GM19025 (cell line): ENCODE data around the gene TMEM51.
A peak's percentile ranks its signal among the peaks of the same experiment; 100 is the strongest.

Source experiments
- ATAC-seq: cut with Tn5 transposase; IDR thresholded peaks from one replicate; pipeline ENCODE4 v1.9.1; 2021; ENCODE audit warnings: mild to moderate bottlenecking, low read depth, moderate library complexity; ENCODE audit not compliant: unreplicated experiment

The TMEM51 gene

DNA sequence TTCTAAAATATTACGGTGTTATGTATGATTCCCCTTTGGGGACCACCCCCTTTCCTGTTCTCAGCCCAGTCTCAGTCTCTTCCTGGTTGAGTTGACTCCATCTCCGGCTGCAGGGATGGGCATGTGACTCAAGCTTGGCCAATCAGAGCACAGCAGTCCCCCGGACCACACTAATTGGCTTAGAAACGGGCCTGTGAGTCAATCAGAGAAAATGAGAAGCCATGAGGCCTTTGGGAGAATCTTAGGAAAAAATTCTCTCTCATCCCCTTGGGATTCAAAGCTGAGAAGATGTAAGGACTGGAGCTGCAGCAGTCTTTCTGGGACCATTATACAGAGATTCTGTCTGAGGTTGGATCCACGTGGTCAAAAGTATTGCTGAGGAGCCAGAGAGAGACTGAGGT lies 82.8 kb downstream of the TMEM51 start:
- ATAC-seq, result no peak

DNA sequence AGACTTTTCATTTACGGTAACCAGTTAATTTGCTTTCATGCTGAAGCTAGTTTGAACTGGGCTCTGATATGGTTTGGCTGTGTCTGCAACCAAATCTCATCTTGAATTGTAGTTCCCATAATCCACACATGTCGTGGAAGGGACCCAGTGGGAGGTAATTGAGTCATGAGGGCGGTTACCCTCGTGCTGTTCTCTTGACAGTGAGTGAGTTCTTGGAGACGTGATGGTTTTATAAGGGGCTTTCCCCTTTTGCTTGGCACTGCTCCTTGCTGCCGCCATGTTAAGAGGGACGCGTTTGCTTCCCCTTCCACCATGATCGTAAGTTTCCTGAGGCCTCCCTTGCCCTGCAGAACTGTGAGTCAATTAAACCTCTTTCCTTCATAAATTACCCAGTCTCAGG lies 83.2 kb downstream of the TMEM51 start:
- no peak for ATAC-seq

DNA sequence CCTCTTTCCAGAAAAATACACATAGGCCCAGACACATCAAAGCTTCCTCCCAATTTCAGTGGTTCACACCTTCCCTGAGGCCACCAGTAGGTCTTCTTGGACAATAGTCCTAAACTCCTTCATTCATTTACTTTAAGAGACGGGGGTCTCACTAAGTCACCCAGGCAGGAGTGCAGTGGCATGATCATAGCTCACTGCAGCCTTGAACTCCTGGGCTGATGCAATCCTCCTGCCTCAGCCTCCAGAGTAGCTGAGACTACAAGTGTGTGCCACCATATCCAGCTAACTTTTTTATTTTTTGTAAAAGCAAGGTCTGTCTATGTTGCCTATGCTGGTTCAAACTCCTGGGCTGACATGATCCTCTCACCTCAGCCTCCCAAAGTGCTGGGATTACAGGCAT lies 85.2 kb downstream of the TMEM51 start:
- no peak for ATAC-seq

DNA sequence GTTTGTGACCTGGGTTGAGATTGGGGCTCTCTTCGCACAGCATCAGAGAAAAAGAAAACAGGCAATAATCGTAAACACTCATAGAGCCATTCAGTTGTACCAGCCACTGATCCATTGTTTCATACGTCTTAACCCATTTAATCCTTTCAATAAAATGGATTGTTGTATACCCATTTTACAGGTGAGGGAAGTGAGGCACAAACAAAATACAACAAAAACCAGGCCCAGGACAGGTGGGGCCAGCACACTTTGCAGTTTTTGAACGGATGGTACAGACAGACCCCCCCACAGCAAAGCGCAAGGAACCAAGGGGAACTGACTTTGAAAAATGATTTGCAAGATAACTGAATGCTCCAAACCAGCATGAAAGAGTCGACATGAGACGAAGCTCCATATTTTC lies 89.2 kb downstream of the TMEM51 start:
- ATAC-seq, result no peak

DNA sequence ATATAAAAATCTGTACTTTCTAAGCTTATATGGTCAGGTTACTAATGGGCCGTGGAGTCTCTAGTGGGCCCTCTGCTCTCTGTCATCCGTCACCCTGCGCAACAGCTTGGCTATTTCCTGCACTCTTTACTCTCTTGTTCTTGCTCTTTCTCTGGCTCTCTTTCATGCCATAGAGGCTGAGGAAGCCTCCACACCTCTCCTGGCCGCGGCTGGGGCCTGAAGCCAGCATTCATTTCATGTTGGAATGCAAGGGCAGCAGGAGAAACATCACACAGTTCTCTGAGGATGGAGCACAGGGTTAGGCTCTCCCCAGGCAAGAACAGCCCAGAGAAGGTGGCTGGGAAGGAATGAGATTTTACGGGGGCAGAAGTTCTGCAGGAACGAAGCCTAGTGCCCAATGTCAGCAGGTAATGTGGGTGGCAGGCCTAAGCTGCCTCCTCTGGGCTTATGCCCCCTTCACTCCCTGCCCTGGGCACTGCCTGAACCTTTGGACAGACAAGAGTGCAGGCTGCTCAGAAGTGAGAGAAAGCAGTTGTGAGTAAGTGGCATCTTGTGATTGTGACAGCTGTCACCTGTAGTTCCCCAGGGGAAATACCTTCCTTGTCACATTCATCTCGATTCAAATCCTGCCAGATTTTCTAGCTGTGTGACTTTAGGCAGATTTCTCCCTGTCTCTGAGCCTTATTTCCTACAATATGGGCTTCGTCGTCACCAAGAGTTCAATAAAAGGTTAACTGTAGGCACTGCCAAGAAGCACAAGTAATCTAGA lies 89.9 kb downstream of the TMEM51 start:
- ATAC-seq, result no peak

DNA sequence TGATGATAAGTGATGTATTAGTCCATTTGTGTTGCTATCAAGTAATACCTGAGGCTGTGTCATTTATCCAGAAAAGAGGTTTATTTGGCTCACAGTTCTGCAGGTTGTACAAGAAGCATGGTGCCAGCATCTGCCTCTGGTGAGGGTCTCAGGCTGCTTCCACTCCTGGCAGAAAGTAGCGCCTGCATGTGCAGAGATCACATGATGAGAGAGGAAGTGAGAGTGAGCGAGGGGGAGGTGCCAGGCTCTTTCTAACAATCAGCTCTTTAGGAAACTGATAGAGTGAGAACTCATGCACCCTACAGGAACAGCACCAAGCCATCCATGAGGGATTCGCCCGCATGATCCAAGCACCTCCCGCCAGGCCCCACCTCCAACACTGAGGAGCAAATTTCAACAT lies 91.3 kb downstream of the TMEM51 start:
- ATAC-seq, result no peak

DNA sequence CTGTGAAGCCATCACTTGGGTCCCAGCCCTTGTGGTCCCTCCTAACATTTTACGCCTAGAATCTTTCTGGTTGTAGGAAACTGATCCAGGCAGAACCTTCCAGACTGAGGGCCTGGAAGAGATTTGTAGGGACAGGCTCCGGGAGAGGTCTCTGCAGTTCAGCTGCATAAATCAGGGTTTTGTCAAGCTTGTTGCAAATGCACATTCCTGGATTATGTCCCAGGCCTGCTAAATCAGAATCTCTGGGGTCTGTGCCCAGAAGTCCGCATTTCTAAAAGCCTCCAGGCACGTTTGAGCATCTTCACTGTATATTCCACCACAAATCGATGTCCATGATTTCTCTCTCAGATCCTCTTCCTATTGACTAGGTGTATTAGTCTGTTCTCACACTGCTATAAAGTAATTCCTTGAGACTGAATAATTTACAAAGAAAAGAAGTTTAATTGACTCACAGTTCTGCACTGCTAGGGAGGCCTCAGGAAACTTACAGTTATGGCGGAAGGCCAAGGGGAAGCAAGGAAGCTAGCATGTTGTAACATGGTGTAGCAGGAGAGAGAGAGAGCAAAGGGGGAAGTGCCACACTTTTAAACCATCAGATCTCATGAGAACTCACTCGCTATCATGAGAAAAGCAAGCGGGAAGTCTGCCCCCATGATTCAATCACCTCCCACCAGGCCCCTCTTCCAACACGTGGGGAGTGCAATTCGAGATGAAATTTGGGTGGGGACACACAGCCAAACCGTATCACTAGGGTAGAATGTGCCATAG lies 92.2 kb downstream of the TMEM51 start:
- no peak for ATAC-seq

DNA sequence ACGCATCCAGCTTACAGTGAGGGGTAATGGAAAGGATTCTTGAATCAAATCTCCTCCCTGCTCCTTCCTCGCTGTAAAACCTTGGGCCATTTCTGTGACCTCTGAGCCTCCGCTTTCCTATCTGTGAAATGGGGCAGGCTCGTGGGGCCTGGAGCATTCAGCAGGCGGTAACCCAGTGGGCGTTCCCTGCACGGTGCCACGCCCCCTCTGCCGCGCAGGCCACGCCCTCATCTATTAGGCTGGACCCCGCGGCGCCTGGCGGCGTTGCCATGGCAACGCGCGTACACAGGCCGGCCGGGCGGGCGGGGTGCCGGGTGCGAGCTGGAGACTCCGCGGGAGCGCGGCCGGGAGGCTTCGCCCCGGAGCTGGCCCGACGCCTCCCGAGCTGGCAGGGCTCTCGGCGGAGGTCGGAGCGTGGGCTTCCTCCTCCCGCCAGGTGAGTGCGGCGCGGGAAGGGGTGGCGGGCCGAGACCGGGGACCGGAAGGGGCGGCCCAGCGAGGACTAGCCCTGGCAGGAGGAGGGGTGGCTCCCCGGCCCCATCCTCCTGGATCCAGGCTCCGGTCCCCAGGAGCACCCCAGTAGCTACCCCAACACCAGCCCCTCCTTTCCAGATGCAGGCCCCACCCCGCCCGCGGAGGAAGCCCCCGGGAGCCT lies 93.5 kb downstream of the TMEM51 start, which contains the start of gene FHAD1:
Gene FHAD1 (plus strand): TSS at position 264 of the 655 bp plus-strand sequence. CDS start 4,562 bp downstream, outside the sequence.
- peak; percentile 68 for ATAC-seq

DNA sequence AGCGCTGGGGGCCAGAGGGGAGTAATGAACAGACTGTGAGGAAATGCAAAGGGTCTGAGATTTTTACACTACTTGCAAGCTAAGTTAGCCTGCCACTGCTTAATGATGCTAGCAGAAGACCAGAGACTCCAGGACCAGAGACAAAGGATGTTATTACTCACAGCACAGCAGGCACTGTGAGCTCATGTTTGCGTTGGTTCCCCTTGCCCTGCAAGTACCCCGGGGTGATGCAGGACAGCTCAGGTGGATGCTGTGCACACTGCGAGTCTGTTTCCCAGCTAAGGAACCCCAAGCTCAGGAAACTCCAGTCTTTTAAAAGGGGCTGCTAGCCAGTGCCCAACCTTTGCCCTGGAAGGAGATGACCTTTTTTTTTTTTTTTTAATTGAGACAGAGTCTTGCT lies 94.7 kb downstream of the TMEM51 start:
- no peak for ATAC-seq

DNA sequence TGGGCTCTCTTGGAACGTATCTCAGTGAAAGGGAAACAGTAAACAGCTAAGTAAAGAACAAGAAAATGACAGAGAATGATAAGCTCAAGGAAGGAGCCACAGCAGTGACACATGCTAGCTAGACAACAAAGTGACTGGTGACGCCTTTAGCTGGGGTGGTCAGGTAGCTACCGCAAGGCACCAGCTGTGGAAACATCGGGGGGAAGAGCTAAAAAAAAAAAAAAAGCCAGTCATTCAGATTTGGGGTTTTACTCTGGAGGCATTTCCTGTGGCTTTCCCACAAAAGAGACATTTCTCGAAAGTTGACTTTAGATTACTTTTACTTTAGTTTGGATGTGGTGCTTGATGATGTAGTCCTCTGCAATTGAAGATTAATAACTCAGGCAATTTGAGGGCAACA lies 95.5 kb downstream of the TMEM51 start:
- no peak for ATAC-seq

DNA sequence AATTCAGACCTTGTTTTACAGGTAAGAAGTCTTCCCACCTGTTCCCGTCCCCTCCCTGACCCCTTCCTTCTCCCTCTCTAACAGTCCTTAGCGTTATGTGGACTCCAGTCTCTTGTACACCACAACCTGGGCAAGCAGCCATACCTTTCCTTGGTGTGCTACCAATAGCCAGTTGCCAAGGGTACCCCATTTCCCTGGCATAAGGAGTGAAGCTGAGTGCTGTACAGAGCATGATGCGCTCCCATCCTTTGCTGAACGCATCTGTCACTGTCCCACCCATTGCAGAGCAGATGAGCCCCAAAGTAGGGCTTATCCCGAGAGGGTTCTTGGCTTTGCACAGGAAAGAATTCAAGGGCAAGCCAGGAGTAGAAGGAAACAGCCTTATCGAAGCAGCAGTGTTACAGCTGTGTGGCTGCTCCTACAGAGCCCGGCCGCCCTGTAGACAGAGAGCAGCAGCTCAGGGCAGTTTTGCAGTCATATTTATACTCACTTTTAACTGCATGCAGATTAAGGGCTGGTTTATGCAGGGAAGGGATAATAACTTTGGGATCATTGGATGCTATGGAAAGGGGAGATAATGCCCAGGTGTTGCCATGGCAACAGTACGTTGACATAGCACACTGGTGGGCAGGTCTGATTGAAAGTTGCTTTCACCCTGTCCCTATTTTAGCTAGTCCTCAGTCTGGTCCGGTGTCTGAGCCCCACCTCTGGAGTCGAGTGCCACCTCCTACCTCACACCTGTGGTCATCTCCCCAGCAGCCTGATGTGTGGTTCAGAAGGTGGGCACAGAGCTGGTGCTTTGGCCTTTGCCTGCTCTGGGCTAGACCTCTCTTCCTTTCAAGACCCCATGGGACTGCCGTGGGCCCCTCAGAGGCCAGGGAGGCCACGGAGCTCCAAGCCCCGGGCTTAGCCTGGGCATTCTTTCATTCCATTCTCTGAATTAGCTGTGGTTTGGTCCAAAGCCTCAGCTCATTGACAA lies 98.6 kb downstream of the TMEM51 start:
- ATAC-seq, result no peak

DNA sequence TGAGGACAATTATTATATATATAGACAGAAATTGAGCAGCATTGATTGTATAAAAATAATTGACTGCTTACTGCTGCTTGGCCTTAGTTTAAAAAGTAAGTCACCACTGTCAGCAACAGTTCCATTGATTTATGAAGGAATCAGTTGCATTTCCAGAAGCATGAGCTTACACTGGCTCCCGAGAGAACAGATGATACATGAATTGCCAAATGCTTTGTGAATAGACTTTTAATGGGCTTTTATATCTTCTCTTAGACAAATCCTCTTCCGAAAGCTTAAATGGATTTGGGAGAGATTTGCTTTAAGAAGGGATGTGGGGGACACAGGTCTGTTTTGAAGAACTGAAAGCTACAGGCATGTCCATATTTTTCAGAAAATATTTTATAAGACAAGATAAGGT lies 101.0 kb downstream of the TMEM51 start:
- no peak for ATAC-seq

DNA sequence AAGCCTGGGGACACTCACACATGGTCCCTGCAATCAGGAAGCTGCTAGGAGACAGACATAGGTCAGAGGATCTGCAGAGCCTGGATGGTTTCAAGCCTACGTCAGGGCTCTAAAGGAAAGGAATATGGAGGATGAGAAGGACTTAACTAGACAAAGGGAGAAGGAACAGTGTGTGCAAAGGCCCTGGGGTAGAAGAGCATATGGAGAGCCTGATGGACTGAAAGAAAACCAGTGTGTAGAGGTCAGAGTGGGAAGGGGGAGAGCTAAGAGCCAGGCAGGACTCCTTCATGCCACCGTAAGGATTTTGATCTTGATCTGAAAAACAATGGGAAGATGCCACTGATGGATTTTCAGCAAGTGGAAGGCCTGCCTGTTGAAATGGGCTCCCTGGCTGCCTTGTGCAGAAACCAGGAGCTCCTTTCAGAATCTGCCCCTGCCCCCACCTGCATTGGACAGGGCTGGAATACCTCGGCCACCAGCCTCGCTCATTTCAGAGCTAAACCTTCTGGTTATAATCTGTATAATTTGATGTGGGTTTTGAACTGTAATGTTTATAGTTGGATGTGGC lies 102.1 kb downstream of the TMEM51 start:
- ATAC-seq, result no peak

DNA sequence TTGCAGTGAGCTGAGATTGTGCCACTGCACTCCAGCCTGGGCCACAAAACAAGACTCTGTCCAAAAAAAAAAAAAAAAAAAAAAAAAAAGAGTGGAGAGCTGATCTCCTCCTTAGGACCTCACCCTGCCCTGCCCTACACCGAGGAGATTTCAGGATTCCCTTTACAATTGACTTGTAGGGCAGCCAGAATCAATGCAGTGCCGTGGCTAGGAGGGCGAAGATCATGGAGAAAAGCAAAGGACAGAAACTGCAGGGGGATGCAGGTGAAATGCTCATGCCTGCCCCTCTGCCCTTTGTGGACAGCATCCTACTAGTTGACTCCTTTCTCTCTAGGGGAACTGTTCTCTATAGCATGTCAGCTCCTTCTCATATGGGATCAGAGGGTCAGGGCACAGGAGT lies 103.0 kb downstream of the TMEM51 start:
- ATAC-seq, result no peak

DNA sequence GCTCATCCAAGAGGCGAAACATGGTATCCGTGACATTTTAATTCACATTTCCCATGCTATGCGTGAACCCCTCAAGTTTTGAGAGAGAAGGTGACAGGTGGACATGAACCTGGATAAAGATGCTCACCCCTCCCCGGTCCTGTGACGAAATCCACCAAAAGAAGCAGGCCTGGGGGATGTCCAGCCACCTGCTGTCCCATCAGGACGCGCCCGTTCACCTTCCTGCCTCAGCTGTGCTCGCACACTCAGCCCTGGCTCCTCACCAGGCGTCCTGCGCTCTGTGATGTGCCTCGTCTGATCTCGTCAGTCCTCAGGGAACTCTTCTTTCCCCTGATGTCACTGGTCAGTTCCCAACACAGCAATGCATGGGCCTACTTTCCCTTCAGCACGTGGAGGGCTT lies 103.8 kb downstream of the TMEM51 start:
- ATAC-seq, result no peak

DNA sequence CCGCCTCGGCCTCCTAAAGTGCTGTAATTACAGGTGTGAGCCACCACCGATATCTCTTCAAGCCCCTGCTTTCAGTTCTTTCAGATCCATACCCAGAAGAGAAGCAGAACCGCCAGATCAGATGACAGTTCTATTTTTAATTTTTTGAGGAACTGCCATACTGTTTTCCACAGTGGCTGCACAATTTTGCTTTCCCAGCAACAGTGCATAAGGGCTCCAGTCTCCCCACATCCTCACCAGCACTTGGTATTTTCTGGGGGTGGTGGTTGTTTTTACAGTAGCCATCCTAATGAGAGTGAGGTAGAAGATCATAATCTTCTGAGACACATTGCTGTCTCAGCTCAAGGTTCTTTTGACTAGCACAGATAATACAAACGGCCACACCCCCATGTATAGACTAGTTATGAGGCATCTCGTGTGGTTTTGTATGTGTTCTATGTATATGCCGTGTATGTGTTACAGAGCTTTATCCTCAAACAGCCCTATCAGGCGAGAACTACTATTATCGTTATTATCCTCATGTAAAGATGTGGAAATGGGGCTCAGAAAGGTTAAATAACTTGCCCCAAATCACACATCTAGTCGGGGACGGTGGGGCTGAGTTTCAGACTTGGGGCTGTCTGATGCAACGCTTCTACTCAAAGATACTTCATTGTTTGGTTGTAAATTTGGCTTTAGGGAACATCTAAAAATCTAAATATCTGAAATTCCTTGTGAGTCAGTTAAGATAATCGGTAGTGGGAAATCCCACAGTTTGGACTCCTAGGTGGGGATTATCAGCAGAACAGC lies 105.5 kb downstream of the TMEM51 start:
- no peak for ATAC-seq

DNA sequence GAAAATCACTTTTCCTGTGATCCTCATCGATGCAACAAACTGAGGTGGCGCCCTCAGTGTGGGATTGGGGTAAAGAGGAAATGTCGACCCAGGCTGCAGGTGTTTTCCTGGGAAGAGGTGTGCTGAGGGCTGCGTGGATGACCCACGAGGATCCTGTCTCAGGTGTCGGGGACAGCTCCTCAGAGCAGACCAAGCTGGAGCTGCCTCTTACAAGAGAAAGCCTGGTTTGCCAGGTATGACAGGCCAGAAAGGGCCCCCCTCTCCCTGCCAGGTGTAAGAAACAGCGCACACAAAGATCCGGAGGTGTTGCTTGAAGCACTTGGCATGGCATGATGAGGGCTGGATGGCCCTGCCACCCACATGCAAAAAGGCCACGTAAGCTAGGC lies 106.1 kb downstream of the TMEM51 start:
- ATAC-seq, result no peak

DNA sequence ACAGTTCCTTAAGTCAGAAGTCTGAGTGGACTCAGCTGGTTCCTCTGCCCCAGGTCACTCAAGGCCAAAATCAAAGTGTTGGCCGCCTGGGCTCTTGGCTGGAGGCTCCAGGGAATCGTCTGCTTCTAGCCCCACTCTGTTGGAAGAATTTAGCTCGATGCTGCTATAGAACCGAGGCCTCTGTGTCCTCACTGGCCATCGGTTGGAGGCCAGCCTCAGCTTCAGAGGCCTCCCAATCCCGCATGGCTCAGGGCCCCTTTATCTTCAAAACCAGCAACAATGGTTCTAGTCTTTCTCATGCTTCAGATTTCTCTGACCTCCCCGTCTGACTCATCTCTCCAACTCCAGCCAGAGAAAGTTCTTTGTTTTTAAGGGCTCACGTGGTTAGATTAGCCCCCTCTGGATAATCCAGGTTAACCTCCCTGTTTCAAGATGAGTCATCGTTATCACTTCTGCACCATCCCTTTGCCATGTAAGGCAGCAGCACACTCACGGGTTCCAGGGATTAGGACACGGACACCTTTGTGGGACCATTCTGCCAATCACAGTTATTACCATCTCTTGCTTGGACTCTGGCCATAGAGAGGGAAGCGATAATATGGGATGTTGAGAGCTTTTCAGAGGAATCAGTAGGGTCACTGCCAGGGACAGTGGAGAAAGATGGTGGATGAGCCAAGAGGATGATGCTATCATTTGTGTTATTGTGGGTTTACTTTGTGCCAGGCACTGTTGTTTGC lies 107.0 kb downstream of the TMEM51 start:
- no peak for ATAC-seq
